Nephron progenitor cell (in vitro differentiated cells): ENCODE data around the gene TRIM17.

Experiments used
- DNase-seq: peaks from one replicate; pipeline ENCODE4 v3.0.0; 2021
- H3K27ac Mint-ChIP-seq: 2 replicates; pipeline ENCODE4 v1.8.0; 2021; ENCODE audit warnings: mild to moderate bottlenecking, moderate library complexity, mixed read lengths
- H3K27me3 Mint-ChIP-seq: 2 replicates; pipeline ENCODE4 v1.8.0; 2021; ENCODE audit warnings: mild to moderate bottlenecking, low read depth, mixed read lengths; ENCODE audit not compliant: poor library complexity
- H3K36me3 Mint-ChIP-seq: 2 replicates; pipeline ENCODE4 v1.8.0; 2021; ENCODE audit warnings: low read depth, mixed read lengths
- H3K4me1 Mint-ChIP-seq: 2 replicates; pipeline ENCODE4 v1.8.0; 2021; ENCODE audit warnings: mixed read lengths
- H3K4me3 Mint-ChIP-seq: 2 replicates; pipeline ENCODE4 v1.8.0; 2021; ENCODE audit warnings: mild to moderate bottlenecking, moderate library complexity, mixed read lengths
- H3K9me3 Mint-ChIP-seq: 2 replicates; pipeline ENCODE4 v1.8.0; 2021; ENCODE audit warnings: mild to moderate bottlenecking, moderate library complexity, mixed read lengths
- TF ChIP-seq, protein P1 (sequence below): fragments of 200-600 bp; sonication (generic); IDR thresholded peaks from 2 replicates; pipeline ENCODE4 v1.5.0; 2021; ENCODE audit warnings: antibody characterized with exemption

TRIM17 gene

DNA sequence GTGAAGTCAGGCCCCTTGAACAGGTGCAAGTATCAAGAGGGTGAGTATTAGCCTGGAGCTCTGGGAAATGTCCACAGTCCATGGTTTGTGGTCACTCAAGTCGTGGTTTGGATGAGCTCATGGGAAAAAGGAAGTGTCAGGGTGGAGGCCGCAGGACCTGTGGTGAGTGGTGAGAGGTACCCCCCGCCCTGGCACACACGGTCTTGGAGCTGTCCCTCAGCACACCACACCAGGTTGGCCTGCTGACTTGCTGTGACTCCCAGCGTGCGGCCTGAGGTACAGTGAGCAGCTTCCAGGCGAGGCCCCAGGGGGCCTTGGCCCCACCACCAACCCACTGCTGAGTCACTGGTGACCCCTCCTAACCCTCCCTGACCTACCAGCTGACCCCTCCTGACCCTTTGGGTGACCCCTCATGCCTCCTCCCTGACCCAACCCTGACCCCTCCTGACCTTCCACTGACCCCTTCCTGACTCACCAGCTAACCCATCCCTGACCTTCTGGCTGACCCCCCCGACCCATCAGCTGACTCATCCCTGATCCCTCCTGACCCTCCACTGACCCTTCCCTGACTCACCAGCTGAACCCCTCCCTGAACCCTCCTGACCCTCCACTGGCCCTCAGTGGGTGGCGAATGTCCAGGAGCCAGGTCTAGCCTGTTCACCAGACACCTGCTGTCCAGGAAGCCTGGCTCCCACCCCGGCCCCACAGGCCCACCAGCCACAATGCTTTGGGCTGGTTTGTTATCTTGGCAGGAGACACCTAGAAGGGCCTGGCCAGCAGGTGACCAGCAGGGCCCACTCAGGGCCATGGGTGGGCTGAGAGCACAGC, 35.7 kb upstream of the TRIM17 start:
- Mint-ChIP-seq H3K27ac (peak overlapping the region; percentile 21), H3K9me3 (no peaks in the 10 kb centered on the region), H3K27me3 (peaks cover 7% of the 10 kb centered on the region), H3K4me1 (peaks cover 54% of the 10 kb centered on the region), H3K36me3 (peaks cover 20% of the 10 kb centered on the region), H3K4me3 (no peak overlapping the region)
- TF ChIP-seq, protein P1, sequence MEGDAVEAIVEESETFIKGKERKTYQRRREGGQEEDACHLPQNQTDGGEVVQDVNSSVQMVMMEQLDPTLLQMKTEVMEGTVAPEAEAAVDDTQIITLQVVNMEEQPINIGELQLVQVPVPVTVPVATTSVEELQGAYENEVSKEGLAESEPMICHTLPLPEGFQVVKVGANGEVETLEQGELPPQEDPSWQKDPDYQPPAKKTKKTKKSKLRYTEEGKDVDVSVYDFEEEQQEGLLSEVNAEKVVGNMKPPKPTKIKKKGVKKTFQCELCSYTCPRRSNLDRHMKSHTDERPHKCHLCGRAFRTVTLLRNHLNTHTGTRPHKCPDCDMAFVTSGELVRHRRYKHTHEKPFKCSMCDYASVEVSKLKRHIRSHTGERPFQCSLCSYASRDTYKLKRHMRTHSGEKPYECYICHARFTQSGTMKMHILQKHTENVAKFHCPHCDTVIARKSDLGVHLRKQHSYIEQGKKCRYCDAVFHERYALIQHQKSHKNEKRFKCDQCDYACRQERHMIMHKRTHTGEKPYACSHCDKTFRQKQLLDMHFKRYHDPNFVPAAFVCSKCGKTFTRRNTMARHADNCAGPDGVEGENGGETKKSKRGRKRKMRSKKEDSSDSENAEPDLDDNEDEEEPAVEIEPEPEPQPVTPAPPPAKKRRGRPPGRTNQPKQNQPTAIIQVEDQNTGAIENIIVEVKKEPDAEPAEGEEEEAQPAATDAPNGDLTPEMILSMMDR, result no peak
- peak; percentile 18 for DNase-seq

DNA sequence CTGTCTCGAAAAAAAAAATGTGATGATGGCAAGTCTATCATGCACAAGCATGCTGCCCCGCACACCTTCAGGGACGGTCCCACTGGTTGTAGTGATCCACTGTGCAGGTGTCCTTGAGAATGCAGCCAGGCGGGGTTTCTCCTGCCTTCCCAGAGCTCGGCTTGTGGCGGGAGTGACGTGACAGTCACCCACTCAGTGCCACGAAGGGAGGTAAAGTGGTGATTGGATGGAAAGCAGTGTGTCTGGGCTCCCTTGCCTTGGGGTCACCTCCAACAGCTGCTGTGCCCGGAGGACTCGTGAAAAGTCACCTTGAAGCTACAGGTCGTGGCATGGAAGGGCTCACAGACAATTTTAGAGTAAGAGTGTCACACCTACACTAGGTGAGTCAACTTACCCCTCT, 33.5 kb upstream of the TRIM17 start:
- TF ChIP-seq, protein P1, result no peak
- Mint-ChIP-seq H3K36me3 (peaks cover 20% of the 10 kb centered on the region), H3K9me3 (no peaks in the 10 kb centered on the region), H3K27ac (no peak overlapping the region), H3K4me1 (peaks cover 55% of the 10 kb centered on the region), H3K4me3 (no peak overlapping the region), H3K27me3 (peaks cover 19% of the 10 kb centered on the region)
- no peak for DNase-seq

DNA sequence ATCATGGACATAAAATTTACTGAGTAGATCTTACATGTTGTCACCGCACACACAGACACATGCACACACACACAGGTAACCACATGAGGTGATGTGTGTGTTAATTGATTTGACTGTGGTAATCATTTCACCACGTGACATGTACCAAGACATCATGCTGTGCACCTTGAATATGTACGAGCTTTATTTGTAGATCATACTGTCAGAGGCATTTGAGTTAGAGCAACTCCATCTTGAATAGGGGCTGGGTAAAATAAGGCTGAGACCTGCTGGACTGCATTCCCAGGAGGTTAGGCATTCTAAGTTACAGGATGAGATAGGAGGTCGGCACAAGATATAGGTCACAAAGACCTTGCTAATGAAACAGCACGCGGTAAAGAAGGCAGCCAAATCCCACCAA, 31.7 kb upstream of the TRIM17 start:
- no peak overlapping the region for H3K27ac Mint-ChIP-seq
- H3K9me3 Mint-ChIP-seq, result no peaks in the 10 kb centered on the region
- DNase-seq, result no peak
- no peak overlapping the region for H3K4me3 Mint-ChIP-seq
- TF ChIP-seq, protein P1, result no peak
- peaks cover 17% of the 10 kb centered on the region for H3K36me3 Mint-ChIP-seq
- H3K27me3 Mint-ChIP-seq, result peaks cover 35% of the 10 kb centered on the region
- peaks cover 46% of the 10 kb centered on the region for H3K4me1 Mint-ChIP-seq

DNA sequence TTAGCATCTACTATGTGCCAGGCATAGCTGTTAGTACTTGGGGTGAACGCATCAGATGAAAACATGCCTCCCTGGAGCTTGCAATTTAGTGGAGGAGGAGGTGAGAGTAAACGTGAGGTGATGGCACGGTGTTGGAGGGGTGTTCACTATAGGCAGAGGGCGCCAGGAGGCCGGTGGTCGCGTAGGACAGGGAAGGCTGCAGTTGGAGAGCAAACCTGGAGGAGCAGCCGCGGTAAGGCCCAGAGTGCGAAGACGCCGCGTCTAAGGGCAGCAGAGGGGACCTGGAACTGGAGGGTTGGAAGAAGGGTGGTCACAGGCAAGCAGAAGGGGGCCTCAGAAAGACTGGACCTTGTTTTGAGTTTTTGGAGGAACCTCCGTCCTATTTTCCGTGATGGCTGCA, 30.2 kb upstream of the TRIM17 start:
- TF ChIP-seq, protein P1, result no peak
- peak; percentile 38 for DNase-seq
- H3K9me3 Mint-ChIP-seq, result peaks cover 3% of the 10 kb centered on the region
- H3K36me3 Mint-ChIP-seq, result peaks cover 9% of the 10 kb centered on the region
- H3K4me3 Mint-ChIP-seq, result peak overlapping the region; percentile 79
- peaks cover 44% of the 10 kb centered on the region for H3K27me3 Mint-ChIP-seq
- peaks cover 38% of the 10 kb centered on the region for H3K4me1 Mint-ChIP-seq
- no peak overlapping the region for H3K27ac Mint-ChIP-seq

DNA sequence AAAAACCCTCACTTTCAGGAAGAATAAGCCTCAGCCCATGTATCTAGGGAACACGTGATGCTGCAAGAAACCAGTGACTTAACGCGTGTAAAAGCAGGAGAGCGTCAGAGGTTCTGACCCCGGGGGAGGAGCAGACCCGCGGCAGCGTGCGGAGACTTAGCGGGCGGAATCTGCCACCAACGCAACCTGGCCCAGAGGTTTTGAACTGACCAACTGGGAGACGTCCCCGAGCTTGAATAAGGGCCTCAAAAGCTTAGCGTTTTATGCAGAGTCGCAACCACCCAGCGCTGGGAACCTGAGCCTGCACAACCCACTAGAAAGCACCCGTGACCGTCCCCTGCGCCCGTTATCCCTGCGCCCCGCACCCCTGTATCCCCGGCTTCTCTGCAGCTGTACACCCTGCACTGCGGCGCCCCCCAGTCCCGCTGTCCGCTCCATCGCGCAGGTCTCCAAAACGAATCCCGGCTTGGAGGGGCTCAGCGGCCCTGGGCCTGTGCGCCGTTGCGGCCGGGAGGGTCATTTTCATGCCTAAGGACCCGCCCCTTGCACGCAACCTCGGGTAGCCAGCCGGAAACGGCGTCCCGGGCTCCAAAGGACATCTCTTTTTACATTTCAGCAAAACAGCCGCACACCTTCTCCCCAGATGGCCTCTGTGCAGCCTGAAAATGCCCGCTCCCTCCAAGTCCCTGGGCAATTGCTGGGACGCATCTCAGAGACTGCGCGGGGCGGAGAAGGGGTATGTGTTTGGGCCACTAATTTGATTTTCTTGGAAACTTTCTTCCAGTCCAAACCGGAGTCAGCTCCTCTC, 29.4 kb upstream of the TRIM17 start:
- peaks cover 6% of the 10 kb centered on the region for H3K36me3 Mint-ChIP-seq
- peak overlapping the region; percentile 87 for H3K27ac Mint-ChIP-seq
- peaks cover 3% of the 10 kb centered on the region for H3K9me3 Mint-ChIP-seq
- TF ChIP-seq, protein P1, result no peak
- H3K4me3 Mint-ChIP-seq, result peak overlapping the region; percentile 79
- H3K27me3 Mint-ChIP-seq, result peaks cover 44% of the 10 kb centered on the region
- DNase-seq, result peak; percentile 67
- H3K4me1 Mint-ChIP-seq, result peaks cover 36% of the 10 kb centered on the region
